GM10266 (cell line): ENCODE results near the gene HES4.
A peak's percentile ranks its signal among the peaks of the same experiment; 100 is the strongest.

ENCODE experiments used
- DNase-seq: peaks from one replicate; pipeline ENCODE4 v3.0.0; 2012; ENCODE audit errors: extremely low spot score
- CTCF ChIP-seq: IDR thresholded peaks from 2 replicates; pipeline ENCODE4 v1.5.1; 2012; ENCODE audit warnings: mild to moderate bottlenecking, low read depth; ENCODE audit not compliant: control insufficient read depth, insufficient read depth; ENCODE audit errors: missing control alignments

HES4 gene

GRCh38 chr1:962381-963300 lies 37.3 kb downstream of the HES4 start:
- DNase-seq: no peak
- TF ChIP-seq CTCF: no peak

- no peak for DNase-seq
- no peak for TF ChIP-seq CTCF
Observed at GRCh38 chr1:961132-961669, 38.7 kb downstream of the HES4 start.

GRCh38 chr1:960363-961131 lies 39.4 kb downstream of the HES4 start, which contains the start of gene KLHL17:
TSS of gene KLHL17 (plus strand) at chr1:960584. CDS start at chr1:960694, 110 bp downstream.
- DNase-seq: peak; percentile 96
- TF ChIP-seq CTCF: no peak

- TF ChIP-seq CTCF: no peak
Observed at GRCh38 chr1:959731-960362, 40.0 kb downstream of the HES4 start.

GRCh38 chr1:958823-959730 lies 40.8 kb downstream of the HES4 start, which contains the start of gene NOC2L:
TSS of gene NOC2L (minus strand) at chr1:959256. CDS start at chr1:959240, 16 bp downstream.
- no peak for TF ChIP-seq CTCF
- DNase-seq: peak; percentile 98

More at GRCh38 chr1:959731-960362, 40.0 kb downstream of the HES4 start:
- DNase-seq: no peak

- TF ChIP-seq CTCF: no peak
Observed at GRCh38 chr1:956636-957035, 43.3 kb downstream of the HES4 start.

More at GRCh38 chr1:956636-957035, 43.3 kb downstream of the HES4 start:
- no peak for DNase-seq
